Mesenteric fat pad (tissue), 1 donor: ENCODE data around the gene LIAS. TPM values are rescaled to one million over a fixed set of nuclear protein-coding genes. Genes with fewer than 3 reads are reported as not detected.

Experiments used
- DNase-seq: peaks from one replicate; pipeline ENCODE4 v3.0.0-alpha.2; 2020; ENCODE audit warnings: low spot score
- microRNA-seq: library from miRNA; unstranded; fragments of <30 nt; microRNA quantifications from one replicate; pipeline ENCODE4 v1.2.0, GENCODE V29; 2020; ENCODE audit warnings: borderline number of aligned reads
- total RNA-seq: library from RNA; stranded (reverse); fragmentation: NEBNext Ultra II Directional; extraction: Animal tissue kit (Norgen Biotek cat#: 25700); gene quantifications from one replicate; pipeline ENCODE4 v1.2.1, GENCODE V29; 2021
- donor health status: DM: yes; HTN: yes; CAD: no.

The LIAS gene
- total RNA-seq, 1 donor from 2014 or later, result 8.4 TPM

DNA sequence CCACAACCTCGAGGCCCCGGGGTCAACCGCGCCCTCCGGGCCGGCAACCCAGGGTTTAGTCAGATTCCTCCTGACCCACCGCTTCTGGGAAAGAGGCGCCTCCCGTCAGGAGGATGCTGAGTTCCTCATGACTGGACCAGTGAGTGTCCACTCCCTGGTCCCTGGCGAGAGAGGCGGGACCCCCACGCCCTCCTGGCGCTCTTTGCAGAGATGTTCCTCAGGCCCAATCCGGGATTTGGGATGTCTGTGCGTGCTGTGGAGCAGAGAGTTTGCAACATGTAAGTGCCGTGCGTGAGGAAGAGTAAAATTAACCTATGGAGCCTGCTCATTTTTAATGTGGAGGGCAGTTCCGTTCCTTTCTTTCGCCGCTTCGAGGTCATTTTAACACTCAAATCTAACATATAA lies 69.2 kb downstream of the LIAS start:
- DNase-seq, result no peak

Small RNA genes lying within 50 kb of the gene (microRNA-seq; reads per million reads assigned to microRNA genes)
- not detected for gene MIR5591

Other genes starting within 250 kb of the LIAS start
- 31.4 TPM for gene RFC1, start 92.7 kb upstream of the LIAS start, total RNA-seq
- gene KLB, start 52.1 kb upstream of the LIAS start, total RNA-seq, result 7.4 TPM
- gene RPL9, start 134 bp upstream of the LIAS start, total RNA-seq, result 1,339 TPM
- gene UGDH, start 68.4 kb downstream of the LIAS start, total RNA-seq, result 73.4 TPM
- gene SMIM14, start 179.8 kb downstream of the LIAS start, total RNA-seq, result 43.1 TPM
- gene UBE2K, start 239.1 kb downstream of the LIAS start, total RNA-seq, result 71.8 TPM